NCI-H1048 (cell line): ENCODE measurements around the gene CALCOCO2.
"Not testable (repeated sequence)": the region's sequence is repeated elsewhere in the genome, so short reads cannot be mapped to it uniquely, and the experiment has no call there.

Experiments
- DNase-seq: peaks from one replicate; lab custom pipeline; 2025; lab: John Stamatoyannopoulos, UW

Gene CALCOCO2

GRCh38 chr17:48825446-48826381 lies 5.1 kb upstream of the CALCOCO2 start:
- no peak for DNase-seq

- DNase-seq = no peak
Observed at GRCh38 chr17:48831549-48831883, 681 bp downstream of the CALCOCO2 start.

GRCh38 chr17:48834973-48835372 lies 4.1 kb downstream of the CALCOCO2 start:
- no peak for DNase-seq

- DNase-seq = no peak
Observed at GRCh38 chr17:48835971-48836370, 5.1 kb downstream of the CALCOCO2 start.

GRCh38 chr17:48837458-48837857 lies 6.6 kb downstream of the CALCOCO2 start:
- DNase-seq = not testable (repeated sequence)

GRCh38 chr17:48840441-48840840 lies 9.6 kb downstream of the CALCOCO2 start:
- DNase-seq = no peak

GRCh38 chr17:48841395-48841831 lies 10.6 kb downstream of the CALCOCO2 start:
- DNase-seq = no peak

GRCh38 chr17:48842746-48843145 lies 11.9 kb downstream of the CALCOCO2 start:
- no peak for DNase-seq

GRCh38 chr17:48843187-48843900 lies 12.5 kb downstream of the CALCOCO2 start:
- no peak for DNase-seq

- DNase-seq = no peak
Observed at GRCh38 chr17:48850792-48851323, 20.0 kb downstream of the CALCOCO2 start.

GRCh38 chr17:48854774-48855476 lies 24.1 kb downstream of the CALCOCO2 start:
- no peak for DNase-seq

- DNase-seq = no peak
Observed at GRCh38 chr17:48856122-48856821, 25.4 kb downstream of the CALCOCO2 start.

- DNase-seq = no peak
Observed at GRCh38 chr17:48860034-48860433, 29.2 kb downstream of the CALCOCO2 start.

- DNase-seq = no peak
Observed at GRCh38 chr17:48860456-48860855, 29.6 kb downstream of the CALCOCO2 start.

GRCh38 chr17:48868916-48869500 lies 38.2 kb downstream of the CALCOCO2 start:
- no peak for DNase-seq

GRCh38 chr17:48869821-48870318 lies 39.0 kb downstream of the CALCOCO2 start:
- DNase-seq = no peak

- DNase-seq = no peak
Observed at GRCh38 chr17:48871035-48871550, 40.3 kb downstream of the CALCOCO2 start.

- DNase-seq = no peak
Observed at GRCh38 chr17:48871551-48872351, 40.9 kb downstream of the CALCOCO2 start.

- not testable (repeated sequence) for DNase-seq
Observed at GRCh38 chr17:48872409-48872808, 41.6 kb downstream of the CALCOCO2 start.

- DNase-seq = no peak
Observed at GRCh38 chr17:48873209-48873608, 42.4 kb downstream of the CALCOCO2 start.
